Nephron progenitor cell (in vitro differentiated cells): ENCODE measurements around the gene CFDP1.

ENCODE experiments used
- DNase-seq: peaks from one replicate; pipeline ENCODE4 v3.0.0; 2021
- H3K27ac Mint-ChIP-seq: 2 replicates; pipeline ENCODE4 v1.8.0; 2021; ENCODE audit warnings: mild to moderate bottlenecking, moderate library complexity, mixed read lengths
- H3K27me3 Mint-ChIP-seq: 2 replicates; pipeline ENCODE4 v1.8.0; 2021; ENCODE audit warnings: mild to moderate bottlenecking, low read depth, mixed read lengths; ENCODE audit not compliant: poor library complexity
- H3K36me3 Mint-ChIP-seq: 2 replicates; pipeline ENCODE4 v1.8.0; 2021; ENCODE audit warnings: low read depth, mixed read lengths
- H3K4me1 Mint-ChIP-seq: 2 replicates; pipeline ENCODE4 v1.8.0; 2021; ENCODE audit warnings: mixed read lengths
- H3K4me3 Mint-ChIP-seq: 2 replicates; pipeline ENCODE4 v1.8.0; 2021; ENCODE audit warnings: mild to moderate bottlenecking, moderate library complexity, mixed read lengths
- H3K9me3 Mint-ChIP-seq: 2 replicates; pipeline ENCODE4 v1.8.0; 2021; ENCODE audit warnings: mild to moderate bottlenecking, moderate library complexity, mixed read lengths
- TF ChIP-seq, protein P1 (sequence below): fragments of 200-600 bp; sonication (generic); IDR thresholded peaks from 2 replicates; pipeline ENCODE4 v1.5.0; 2021; ENCODE audit warnings: antibody characterized with exemption

CFDP1 gene

DNA sequence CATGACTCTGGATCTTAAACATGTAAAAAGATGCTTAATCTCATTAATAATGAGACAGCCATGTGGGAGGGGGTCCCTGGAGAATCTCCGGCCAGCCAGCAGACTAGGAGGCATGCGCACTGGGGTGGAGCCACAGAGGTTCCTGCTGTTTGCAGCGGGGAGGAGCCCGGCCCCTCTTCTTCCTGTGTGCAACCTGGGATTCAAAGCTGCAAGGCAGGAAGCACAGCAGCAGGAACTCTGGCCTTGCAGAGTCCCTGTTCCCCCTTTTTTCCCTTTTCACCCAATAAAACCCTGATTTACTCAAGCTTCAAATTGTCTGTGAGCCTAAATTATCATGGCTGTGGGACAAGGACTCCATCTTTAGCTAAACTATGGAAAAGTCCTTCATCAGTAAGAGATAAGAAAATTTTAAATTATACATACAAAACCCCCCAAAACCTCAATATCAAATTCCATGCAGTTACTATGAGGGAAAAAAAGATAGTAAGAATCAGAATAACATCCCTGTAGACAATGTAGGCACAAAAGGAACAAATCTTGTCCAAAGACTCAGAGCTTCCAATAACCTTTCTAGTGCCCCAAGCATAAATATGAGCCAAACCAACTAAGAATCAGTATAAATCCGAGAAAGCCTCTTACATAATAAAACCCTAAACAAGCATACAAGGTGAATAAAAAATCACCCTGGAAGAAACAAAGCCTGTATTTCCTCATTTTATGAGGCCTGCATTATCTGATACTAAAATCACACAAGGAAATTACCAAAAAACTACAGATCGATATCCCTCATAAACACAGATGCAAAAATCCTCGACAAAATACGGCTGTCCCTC, 12.1 kb downstream of the CFDP1 start:
- H3K9me3 Mint-ChIP-seq = no peaks in the 10 kb centered on the region
- peak overlapping the region; percentile 85 for H3K27ac Mint-ChIP-seq
- H3K4me3 Mint-ChIP-seq = peak overlapping the region; percentile 55
- TF ChIP-seq, protein P1, sequence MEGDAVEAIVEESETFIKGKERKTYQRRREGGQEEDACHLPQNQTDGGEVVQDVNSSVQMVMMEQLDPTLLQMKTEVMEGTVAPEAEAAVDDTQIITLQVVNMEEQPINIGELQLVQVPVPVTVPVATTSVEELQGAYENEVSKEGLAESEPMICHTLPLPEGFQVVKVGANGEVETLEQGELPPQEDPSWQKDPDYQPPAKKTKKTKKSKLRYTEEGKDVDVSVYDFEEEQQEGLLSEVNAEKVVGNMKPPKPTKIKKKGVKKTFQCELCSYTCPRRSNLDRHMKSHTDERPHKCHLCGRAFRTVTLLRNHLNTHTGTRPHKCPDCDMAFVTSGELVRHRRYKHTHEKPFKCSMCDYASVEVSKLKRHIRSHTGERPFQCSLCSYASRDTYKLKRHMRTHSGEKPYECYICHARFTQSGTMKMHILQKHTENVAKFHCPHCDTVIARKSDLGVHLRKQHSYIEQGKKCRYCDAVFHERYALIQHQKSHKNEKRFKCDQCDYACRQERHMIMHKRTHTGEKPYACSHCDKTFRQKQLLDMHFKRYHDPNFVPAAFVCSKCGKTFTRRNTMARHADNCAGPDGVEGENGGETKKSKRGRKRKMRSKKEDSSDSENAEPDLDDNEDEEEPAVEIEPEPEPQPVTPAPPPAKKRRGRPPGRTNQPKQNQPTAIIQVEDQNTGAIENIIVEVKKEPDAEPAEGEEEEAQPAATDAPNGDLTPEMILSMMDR = no peak
- peak; percentile 88 for DNase-seq
- H3K27me3 Mint-ChIP-seq = no peaks in the 10 kb centered on the region
- H3K36me3 Mint-ChIP-seq = peaks cover 29% of the 10 kb centered on the region
- peaks cover 35% of the 10 kb centered on the region for H3K4me1 Mint-ChIP-seq

DNA sequence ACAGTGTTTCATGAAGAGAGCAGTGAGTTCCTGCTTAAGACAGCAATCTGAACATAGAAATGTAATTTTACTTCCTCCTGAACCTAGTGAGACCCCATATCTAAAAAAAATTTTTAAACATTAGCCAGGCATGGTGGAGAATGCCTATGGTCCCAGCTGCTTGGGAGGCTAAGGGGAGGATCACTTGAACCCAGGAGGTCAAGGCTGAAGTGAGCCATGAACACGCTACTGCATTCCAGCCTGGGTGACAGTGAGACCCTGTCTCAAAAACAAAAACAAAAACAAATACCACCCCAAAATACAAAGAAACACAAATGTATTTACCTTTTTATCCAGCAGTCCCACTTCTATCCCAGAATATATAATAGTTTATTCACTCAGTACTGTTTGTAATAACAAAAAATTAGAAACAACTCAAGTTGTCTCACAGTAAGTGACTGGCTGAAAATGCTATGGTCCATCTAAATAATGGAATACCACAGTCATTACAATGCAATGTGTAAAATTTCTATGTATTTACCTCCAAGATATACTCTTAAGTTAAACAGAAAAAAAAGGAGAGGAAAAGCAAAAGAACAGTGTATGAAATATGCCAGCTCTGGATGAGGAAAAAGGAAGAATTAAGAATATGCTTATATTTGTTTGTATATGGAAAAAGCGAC, 16.3 kb downstream of the CFDP1 start:
- H3K9me3 Mint-ChIP-seq = no peaks in the 10 kb centered on the region
- peaks cover 35% of the 10 kb centered on the region for H3K4me1 Mint-ChIP-seq
- no peak for DNase-seq
- H3K27ac Mint-ChIP-seq = no peak overlapping the region
- H3K27me3 Mint-ChIP-seq = no peaks in the 10 kb centered on the region
- no peak overlapping the region for H3K4me3 Mint-ChIP-seq
- peaks cover 19% of the 10 kb centered on the region for H3K36me3 Mint-ChIP-seq
- TF ChIP-seq, protein P1 = no peak

DNA sequence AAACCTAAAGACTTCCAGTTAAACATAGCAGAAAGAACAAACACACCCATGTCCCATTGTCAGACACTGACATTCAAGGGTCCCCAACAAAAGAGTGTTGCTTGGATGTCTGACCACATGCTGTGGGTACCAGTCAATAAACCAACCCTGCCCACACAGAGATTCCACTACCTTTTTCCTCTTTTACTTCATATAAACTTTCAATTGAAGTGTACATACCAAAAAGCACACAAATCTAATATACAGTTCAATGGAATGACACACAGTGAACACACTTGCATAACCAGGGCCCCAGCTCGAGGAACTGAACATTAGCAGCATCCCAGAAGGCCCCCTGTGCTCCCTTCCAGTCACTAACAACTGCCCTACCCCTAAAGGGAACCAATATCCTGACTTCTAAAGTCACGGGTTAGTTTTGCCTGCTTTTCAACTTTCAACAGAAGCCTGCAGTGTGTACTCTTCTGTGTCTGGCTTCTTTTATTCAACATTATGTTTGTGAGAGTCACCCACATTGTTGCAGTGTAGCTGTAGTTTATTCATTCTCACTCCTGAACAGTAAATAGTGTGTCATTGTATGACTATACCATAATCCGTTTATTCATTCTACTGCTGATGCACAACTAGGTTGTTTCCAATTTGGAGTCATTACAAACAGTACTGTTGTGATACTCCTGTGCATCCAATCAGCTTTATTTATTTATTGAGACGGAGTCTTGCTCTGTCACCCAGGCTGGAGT, 18.0 kb downstream of the CFDP1 start:
- Mint-ChIP-seq H3K4me3 (no peak overlapping the region), H3K36me3 (peaks cover 33% of the 10 kb centered on the region), H3K27me3 (no peaks in the 10 kb centered on the region), H3K4me1 (peaks cover 19% of the 10 kb centered on the region), H3K9me3 (no peaks in the 10 kb centered on the region), H3K27ac (peak overlapping the region; percentile 84)
- DNase-seq = no peak
- TF ChIP-seq, protein P1 = no peak

DNA sequence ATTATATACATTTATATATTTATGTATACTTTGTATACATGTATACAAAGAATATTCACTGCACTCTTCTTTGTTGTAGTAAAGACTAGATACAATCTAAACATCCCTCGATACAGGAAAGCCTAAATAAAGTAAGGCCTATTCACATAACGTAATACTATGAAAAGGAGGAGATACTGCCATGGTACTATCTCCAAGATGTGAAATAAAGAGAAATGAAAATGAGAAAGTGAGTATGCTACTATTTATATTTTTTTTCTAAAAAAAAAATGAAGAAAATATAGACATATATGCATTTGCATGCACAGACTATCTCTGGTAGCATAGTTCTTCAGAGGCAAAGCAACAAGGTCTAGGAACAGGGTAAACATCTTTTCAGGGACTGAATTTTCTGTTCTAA, 19.4 kb downstream of the CFDP1 start:
- no peak overlapping the region for H3K27ac Mint-ChIP-seq
- H3K4me3 Mint-ChIP-seq = no peak overlapping the region
- H3K36me3 Mint-ChIP-seq = peaks cover 45% of the 10 kb centered on the region
- no peaks in the 10 kb centered on the region for H3K27me3 Mint-ChIP-seq
- TF ChIP-seq, protein P1 = no peak
- peaks cover 15% of the 10 kb centered on the region for H3K4me1 Mint-ChIP-seq
- H3K9me3 Mint-ChIP-seq = no peaks in the 10 kb centered on the region
- no peak for DNase-seq

DNA sequence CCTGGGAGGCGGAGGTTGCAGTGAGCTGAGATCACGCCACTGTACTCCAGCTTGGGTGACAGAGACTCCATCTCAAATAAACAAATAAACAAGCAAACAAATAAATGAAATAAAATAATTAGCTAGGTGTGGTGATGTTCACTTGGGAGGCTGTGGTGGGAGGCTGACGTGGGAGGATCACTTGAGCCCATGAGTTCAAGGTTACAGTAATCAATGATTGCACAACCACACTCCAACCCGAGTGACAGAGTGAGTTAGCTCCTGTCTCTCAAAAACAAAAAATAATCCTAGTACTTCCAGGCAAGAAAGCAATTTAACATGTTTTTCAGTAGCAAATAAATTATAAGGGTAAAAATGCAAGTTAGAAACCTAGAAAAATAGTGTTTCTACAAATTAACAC, 26.4 kb downstream of the CFDP1 start:
- Mint-ChIP-seq H3K9me3 (no peaks in the 10 kb centered on the region), H3K4me3 (no peak overlapping the region), H3K4me1 (no peaks in the 10 kb centered on the region), H3K36me3 (peaks cover 48% of the 10 kb centered on the region), H3K27ac (no peak overlapping the region), H3K27me3 (peaks cover 4% of the 10 kb centered on the region)
- TF ChIP-seq, protein P1 = no peak
- DNase-seq = no peak
